ENCODE data around the gene LPGAT1. TPM values are rescaled to one million over a fixed set of nuclear protein-coding genes. Genes with fewer than 3 reads are reported as not detected.

Gene LPGAT1
- total and polyA plus RNA-seq, 11 donors: 5.6 to 40.0 (median 25.0) TPM

DNA sequence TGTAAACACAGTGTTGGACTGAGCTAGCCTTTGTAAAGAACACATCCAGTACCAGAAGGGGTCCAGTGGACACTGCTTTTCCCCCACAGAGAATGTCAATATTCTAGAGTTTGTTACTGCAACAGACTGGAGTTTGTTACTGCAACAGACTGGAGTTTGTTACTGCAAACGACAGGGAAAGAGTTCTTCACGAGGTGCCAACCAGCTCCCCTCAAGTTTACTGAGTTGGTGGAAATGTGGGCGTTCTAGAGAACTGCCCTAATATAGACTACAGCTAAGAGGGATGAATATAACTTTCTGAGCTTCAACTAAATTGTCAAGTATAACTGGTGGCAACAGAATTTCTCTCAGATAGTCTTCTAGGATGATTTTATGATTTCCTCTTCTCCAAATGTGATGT is 81.3 kb downstream of the LPGAT1 start:
- TF ChIP-seq POLR2A (IDR thresholded peaks at IDR 0.05) (no peak), CTCF (IDR thresholded peaks at IDR 0.05) (no peak)
- Histone ChIP-seq H3K36me3 (peaks cover 0 to 53% (median 44%) of the 10 kb centered on the region in 9 donors), H3K4me3 (no peak overlapping the region), H3K27me3 (no peaks in the 10 kb centered on the region), H3K27ac (no peak overlapping the region), H3K4me1 (peaks cover 0 to 10% (median 0%) of the 10 kb centered on the region in 12 donors), H3K9me3 (no peaks in the 10 kb centered on the region)
- ATAC-seq: no peak
- no peak for DNase-seq
- intact Hi-C loops (cut with DNase I): no loop called here
- WGBS, 4 donors: 79 to 90% (median 81%) methylated on average over 3 of the region's 3 CpGs

- Histone ChIP-seq H3K4me3 (no peak overlapping the region), H3K27ac (no peak overlapping the region), H3K27me3 (no peaks in the 10 kb centered on the region), H3K4me1 (peaks cover 0 to 10% (median 0%) of the 10 kb centered on the region in 12 donors), H3K9me3 (no peaks in the 10 kb centered on the region), H3K36me3 (peaks cover 0 to 53% (median 44%) of the 10 kb centered on the region in 9 donors)
- WGBS, 4 donors: 82 to 100% (median 83%) methylated on average over 3 of the region's 3 CpGs
- intact Hi-C loops (cut with DNase I): no loop called here
- DNase-seq (no peak), ATAC-seq (no peak)
- TF ChIP-seq CTCF (IDR thresholded peaks at IDR 0.05): no peak
- no peak for TF ChIP-seq POLR2A (IDR thresholded peaks at IDR 0.05)
These were observed 81.8 kb downstream of the LPGAT1 start for GRCh38 chr1:211748810-211749209.

DNA sequence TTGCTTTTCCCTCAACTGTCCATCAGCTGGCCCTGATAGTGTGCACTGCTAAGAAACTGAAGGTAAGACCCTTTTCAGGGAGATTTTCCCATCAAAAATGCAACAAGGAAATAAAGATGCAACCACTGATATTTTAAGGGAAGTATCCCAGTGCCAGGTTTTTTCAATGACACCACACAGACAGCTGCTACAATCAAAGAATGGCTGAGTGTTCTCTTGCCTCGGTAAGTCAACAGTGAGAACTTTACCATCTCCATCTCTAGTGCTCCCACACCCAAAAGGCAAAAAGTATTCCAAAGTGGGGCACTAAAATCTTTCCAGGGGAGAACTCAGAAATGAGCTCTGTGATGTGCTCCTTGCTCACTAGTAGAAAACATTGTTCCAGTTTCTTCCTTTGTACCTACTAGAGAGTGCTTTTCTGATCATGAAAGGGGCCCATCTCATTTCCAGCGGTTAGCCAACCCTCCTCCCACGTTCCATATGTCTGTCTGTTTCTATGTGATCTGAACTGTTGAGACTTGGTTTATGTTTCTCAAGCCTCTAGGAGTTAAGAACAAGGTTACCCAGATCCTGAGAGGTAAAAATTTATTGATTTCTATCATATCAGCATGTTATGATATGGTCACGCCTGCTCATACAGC is 87.6 kb downstream of the LPGAT1 start:
- 88 to 90% (median 89%) methylated on average over 4 of the region's 4 CpGs for WGBS, 4 donors
- Histone ChIP-seq H3K27me3 (no peaks in the 10 kb centered on the region), H3K4me1 (peaks cover 0 to 22% (median 0%) of the 10 kb centered on the region in 12 donors), H3K27ac (no peak overlapping the region), H3K4me3 (no peak overlapping the region), H3K9me3 (no peaks in the 10 kb centered on the region), H3K36me3 (peaks cover 0 to 24% (median 13%) of the 10 kb centered on the region in 9 donors)
- no peak for DNase-seq
- intact Hi-C loops (cut with DNase I): loop anchor here in 1 of 10 donors (5.0 kb wide), 1 partner anchor 166 kb away; the partner anchor contains the start of gene SLC30A1
- no peak for ATAC-seq
- TF ChIP-seq CTCF (IDR thresholded peaks at IDR 0.05) (no peak), POLR2A (IDR thresholded peaks at IDR 0.05) (no peak)

DNA sequence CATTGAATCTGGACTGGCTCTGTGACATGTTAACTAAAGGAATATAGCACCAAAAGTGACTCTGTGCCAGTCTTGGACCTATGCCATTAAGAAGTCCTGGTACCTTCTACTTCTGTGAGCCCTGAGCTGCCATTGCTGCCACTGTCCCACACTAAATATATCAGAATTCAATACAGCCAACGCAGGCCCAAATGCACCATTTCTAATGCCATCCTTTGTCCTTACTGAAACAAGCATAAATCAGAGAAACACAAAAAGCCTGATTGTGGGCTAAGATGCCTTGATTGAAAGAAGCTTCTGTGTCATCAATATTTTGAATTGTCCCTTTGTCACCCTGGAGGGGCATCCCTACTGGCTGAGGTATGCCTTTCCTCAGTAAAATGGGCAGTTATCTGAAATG is 88.3 kb downstream of the LPGAT1 start:
- ATAC-seq: no peak
- Histone ChIP-seq H3K9me3 (no peaks in the 10 kb centered on the region), H3K27me3 (no peaks in the 10 kb centered on the region), H3K36me3 (peaks cover 0 to 16% (median 6%) of the 10 kb centered on the region in 9 donors), H3K4me3 (no peak overlapping the region), H3K4me1 (peaks cover 0 to 22% (median 0%) of the 10 kb centered on the region in 12 donors), H3K27ac (no peak overlapping the region)
- intact Hi-C loops (cut with DNase I): loop anchor here in 1 of 10 donors (5.0 kb wide), 1 partner anchor 165 kb away; the partner anchor contains the start of gene SLC30A1
- WGBS, 4 donors: 94 to 100% (median 96%) methylated on average over 1 of the region's 1 CpG
- no peak for DNase-seq
- no peak for TF ChIP-seq CTCF (IDR thresholded peaks at IDR 0.05)

All from heart left ventricle (tissue), 16 donors.